Neural cell (in vitro differentiated cells): ENCODE data around the gene ARGLU1.

Source experiments
- EZH2 ChIP-seq: fragments of 200-600, 300-800 bp; shearing (Covaris generic), sonication (generic); IDR thresholded peaks from 2 replicates; pipeline ENCODE4 v1.6.1; 2014; ENCODE audit warnings: antibody characterized with exemption, low read length, borderline replicate concordance, mild to moderate bottlenecking; ENCODE audit not compliant: insufficient read depth, poor library complexity, severe bottlenecking
- POLR2AphosphoS5 ChIP-seq: IDR thresholded peaks from 2 replicates; pipeline ENCODE4 v1.6.1; 2012
- RAD21 ChIP-seq: fragments of 450-650 bp; conservative IDR thresholded peaks from 2 replicates; pipeline ENCODE4 v1.6.1; 2014; ENCODE audit warnings: antibody characterized with exemption, mild to moderate bottlenecking, moderate library complexity
- TAF1 ChIP-seq: IDR thresholded peaks from 2 replicates; pipeline ENCODE4 v1.6.1; 2012; ENCODE audit warnings: low read depth
- TF ChIP-seq, protein P1 (sequence below): fragments of 450-650 bp; IDR thresholded peaks from 2 replicates; pipeline ENCODE4 v1.5.1; 2014; ENCODE audit warnings: antibody characterized with exemption, mild to moderate bottlenecking, moderate library complexity; ENCODE audit not compliant: poor library complexity, severe bottlenecking
- TF ChIP-seq, protein P2 (sequence below): IDR thresholded peaks from 2 replicates; pipeline ENCODE4 v1.6.1; 2012; ENCODE audit warnings: borderline replicate concordance

DNA sequence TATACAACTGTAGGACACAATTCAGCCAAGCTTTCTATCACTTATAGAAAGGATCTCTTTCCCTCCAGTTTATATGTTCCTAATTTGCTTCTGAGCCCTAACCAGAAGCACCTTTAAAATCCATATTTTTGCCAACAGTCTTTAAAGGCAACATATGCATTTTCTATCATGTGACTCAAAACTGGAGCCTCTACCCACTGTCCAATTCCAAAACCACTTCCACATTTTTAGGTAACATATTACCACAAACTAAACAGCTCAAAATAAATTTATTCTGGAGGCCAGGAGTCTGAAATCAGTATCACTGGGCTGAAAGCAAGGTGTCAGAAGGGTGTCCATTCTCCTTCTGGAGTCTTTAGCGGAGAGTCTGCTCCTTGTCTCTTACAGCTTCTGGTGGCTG is 16.6 kb downstream of the ARGLU1 start:
- TF ChIP-seq POLR2AphosphoS5 (no peak), RAD21 (no peak), EZH2 (no peak), TAF1 (no peak)
- TF ChIP-seq, protein P1, sequence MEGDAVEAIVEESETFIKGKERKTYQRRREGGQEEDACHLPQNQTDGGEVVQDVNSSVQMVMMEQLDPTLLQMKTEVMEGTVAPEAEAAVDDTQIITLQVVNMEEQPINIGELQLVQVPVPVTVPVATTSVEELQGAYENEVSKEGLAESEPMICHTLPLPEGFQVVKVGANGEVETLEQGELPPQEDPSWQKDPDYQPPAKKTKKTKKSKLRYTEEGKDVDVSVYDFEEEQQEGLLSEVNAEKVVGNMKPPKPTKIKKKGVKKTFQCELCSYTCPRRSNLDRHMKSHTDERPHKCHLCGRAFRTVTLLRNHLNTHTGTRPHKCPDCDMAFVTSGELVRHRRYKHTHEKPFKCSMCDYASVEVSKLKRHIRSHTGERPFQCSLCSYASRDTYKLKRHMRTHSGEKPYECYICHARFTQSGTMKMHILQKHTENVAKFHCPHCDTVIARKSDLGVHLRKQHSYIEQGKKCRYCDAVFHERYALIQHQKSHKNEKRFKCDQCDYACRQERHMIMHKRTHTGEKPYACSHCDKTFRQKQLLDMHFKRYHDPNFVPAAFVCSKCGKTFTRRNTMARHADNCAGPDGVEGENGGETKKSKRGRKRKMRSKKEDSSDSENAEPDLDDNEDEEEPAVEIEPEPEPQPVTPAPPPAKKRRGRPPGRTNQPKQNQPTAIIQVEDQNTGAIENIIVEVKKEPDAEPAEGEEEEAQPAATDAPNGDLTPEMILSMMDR: no peak
- TF ChIP-seq, protein P2, sequence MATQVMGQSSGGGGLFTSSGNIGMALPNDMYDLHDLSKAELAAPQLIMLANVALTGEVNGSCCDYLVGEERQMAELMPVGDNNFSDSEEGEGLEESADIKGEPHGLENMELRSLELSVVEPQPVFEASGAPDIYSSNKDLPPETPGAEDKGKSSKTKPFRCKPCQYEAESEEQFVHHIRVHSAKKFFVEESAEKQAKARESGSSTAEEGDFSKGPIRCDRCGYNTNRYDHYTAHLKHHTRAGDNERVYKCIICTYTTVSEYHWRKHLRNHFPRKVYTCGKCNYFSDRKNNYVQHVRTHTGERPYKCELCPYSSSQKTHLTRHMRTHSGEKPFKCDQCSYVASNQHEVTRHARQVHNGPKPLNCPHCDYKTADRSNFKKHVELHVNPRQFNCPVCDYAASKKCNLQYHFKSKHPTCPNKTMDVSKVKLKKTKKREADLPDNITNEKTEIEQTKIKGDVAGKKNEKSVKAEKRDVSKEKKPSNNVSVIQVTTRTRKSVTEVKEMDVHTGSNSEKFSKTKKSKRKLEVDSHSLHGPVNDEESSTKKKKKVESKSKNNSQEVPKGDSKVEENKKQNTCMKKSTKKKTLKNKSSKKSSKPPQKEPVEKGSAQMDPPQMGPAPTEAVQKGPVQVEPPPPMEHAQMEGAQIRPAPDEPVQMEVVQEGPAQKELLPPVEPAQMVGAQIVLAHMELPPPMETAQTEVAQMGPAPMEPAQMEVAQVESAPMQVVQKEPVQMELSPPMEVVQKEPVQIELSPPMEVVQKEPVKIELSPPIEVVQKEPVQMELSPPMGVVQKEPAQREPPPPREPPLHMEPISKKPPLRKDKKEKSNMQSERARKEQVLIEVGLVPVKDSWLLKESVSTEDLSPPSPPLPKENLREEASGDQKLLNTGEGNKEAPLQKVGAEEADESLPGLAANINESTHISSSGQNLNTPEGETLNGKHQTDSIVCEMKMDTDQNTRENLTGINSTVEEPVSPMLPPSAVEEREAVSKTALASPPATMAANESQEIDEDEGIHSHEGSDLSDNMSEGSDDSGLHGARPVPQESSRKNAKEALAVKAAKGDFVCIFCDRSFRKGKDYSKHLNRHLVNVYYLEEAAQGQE: no peak
